Right hindlimb (tissue), 1 donor: ENCODE results near the gene BPIFB1.
A peak's percentile ranks its signal among the peaks of the same experiment; 100 is the strongest.

Experiments used
- DNase-seq: peaks from one replicate; pipeline ENCODE4 v3.0.0-alpha.2; 2018

Gene BPIFB1, protein sequence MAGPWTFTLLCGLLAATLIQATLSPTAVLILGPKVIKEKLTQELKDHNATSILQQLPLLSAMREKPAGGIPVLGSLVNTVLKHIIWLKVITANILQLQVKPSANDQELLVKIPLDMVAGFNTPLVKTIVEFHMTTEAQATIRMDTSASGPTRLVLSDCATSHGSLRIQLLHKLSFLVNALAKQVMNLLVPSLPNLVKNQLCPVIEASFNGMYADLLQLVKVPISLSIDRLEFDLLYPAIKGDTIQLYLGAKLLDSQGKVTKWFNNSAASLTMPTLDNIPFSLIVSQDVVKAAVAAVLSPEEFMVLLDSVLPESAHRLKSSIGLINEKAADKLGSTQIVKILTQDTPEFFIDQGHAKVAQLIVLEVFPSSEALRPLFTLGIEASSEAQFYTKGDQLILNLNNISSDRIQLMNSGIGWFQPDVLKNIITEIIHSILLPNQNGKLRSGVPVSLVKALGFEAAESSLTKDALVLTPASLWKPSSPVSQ

DNA sequence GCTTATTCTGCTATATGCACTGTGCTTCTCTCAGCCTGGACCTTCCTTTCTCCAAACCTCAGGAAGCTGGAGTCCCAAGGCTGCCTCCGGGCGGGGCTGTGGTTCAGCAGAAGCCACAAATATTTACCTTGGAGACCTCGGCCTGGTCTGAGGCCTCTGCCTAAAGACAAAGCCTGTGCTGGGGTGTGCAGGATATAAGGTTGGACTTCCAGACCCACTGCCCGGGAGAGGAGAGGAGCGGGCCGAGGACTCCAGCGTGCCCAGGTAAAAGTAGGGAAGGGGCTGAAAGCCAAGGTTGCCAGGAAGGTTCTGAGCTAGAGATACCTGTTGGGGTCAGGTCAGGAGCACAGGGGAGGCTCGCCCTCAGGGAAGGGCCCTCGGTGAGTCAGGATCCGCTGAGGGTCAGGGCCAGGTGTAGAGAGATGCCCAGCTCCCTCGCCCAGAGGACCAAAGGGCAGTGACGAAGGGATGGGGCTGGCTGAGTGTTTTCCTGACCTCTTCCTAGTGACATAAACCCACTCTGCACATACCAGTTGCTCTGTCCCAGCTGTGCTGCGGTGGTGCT lies at the start of gene BPIFB1:
TSS of gene BPIFB1 (plus strand) at position 224 of the 565 bp plus-strand sequence. CDS start 2,860 bp downstream, outside the sequence.
- no peak for DNase-seq

DNA sequence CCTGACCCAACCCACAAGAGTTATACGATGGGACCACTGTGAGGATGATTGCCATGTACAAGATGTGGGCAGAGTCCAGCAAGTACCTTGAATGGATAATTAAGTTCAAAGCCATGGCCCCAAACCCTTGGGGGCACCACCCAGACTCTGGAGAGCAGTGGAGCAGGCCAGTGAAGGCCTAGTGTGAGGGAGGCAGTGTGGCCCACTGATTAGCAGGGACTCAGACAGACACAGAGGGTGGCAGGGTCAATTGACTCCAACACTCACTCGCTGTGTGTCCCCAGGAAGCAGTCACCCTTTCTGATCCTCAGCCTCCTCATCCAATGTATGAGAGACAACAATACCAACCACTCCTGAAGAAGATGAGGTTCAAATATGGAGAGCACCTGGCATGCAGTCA lies 49.0 kb upstream of the BPIFB1 start:
- no peak for DNase-seq

DNA sequence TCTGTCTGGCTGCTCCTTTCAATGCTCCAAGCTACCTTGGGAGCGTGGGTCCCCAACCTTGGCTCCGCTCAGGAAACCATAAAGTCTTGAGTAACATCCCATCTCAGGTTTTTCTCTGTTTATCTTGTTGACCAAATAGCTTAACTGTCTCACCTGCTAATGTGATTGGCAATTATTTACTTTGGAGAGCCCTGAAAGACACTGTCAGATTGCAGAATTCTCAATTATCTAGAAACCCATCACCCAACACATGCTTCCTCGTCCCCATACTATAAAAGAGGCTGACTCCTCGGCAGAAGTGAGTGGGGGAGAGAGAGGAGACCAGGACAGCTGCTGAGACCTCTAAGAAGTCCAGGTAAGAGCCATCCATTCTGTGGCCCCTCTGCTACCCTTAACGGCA lies 47.3 kb upstream of the BPIFB1 start, which contains the start of gene BPIFA1:
TSS of gene BPIFA1 (plus strand) at position 301 of the 400 bp plus-strand sequence. CDS start 1,716 bp downstream, outside the sequence.
- no peak for DNase-seq

DNA sequence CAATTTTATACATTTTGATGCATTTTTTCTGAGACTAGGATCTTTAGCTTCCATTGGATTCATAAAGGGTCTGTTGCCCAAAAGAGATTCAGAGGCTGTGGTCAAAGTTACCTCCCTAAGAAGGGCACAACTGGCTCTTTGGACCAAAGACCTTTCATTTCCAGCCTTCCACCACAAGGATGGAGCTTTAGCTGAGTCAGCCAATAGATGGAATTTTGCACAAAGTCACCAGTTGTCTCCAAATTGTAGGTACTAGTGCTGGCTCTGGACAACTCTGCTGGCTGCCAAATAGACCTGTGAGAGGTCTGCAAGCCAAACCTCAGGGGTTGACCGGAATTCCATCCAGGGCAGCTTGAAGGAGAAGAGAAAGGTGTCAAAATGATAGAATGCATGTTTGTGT lies 46.7 kb upstream of the BPIFB1 start:
- no peak for DNase-seq

DNA sequence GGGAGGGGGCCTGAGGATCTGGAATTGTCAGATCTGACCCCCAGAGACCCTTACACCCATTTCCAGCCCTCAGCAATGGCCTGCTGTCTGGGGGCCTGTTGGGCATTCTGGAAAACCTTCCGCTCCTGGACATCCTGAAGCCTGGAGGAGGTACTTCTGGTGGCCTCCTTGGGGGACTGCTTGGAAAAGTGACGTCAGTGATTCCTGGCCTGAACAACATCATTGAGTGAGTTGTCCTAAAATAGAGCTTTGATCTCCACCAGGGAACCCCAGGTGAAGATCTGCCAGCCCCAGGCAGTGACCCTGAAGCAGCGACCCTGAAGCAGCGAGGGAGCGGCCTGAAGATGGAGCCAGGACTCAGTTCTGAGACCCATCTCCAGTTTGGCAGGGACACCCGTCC lies 45.0 kb upstream of the BPIFB1 start:
- no peak for DNase-seq

DNA sequence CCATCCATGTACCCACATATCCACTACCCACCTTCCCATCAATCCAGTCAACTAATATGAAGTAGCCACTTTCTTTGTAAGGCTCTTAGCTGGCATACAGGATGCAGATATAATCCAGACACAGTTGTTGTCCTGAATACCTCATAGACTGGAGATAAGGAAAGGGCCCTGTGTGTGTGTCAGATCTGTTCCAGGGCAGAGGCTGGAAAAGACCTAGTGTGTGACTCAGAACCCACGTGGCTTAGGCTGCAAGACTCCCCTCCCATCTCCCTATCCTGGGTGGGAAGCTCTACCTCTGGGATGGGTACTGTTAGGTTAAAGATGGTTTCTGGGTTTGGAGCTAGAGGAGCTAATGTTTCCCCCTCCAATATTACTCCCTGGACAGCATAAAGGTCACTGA lies 43.6 kb upstream of the BPIFB1 start:
- no peak for DNase-seq

DNA sequence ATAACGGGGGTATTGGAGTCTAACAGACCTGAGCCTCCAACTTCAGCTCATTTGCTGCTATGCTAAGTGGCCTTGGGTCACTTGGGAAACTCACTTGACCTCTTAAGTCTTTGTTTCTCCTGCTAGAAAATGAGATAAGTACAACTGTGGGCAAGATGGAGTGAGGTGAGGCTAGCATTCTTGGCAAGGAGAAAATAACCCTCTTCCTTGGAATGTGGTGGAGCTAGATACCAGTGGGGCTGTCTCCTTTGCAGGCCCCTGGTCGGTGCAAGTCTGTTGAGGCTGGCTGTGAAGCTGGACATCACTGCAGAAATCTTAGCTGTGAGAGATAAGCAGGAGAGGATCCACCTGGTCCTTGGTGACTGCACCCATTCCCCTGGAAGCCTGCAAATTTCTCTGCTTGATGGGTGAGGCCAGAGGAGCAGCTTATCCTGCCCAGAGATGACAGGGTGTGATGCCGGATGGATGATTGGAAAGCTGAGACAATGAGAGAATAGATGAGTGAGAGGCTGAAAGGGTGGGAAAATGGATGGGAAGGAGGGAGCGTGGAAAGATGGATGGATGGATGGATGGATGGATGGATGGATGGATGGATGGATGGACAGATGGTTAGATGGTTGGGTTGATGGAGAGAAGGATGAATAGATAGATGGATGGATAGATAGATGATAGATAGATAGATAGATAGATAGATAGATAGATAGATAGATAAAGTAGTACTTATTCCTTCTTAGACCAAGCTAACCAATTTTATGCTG lies 42.9 kb upstream of the BPIFB1 start:
- no peak for DNase-seq

DNA sequence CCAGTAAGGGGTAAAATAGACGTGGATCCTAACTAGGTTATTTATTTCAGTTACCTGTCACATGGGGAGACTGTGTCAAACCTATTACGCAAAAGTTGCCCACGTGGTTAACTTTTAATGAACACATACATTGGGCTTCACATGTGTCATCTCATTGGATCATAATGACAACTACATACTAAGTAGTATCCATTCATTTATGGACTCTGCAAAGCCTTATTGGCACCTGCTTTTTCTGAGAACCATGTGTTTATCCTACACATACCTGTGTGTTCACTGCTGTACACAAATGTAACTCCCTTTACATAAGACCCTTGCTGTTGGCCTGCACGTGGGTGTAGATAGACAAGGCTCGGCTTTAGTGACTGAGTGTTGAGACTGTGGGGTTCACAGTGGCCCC lies 42.1 kb upstream of the BPIFB1 start:
- no peak for DNase-seq

DNA sequence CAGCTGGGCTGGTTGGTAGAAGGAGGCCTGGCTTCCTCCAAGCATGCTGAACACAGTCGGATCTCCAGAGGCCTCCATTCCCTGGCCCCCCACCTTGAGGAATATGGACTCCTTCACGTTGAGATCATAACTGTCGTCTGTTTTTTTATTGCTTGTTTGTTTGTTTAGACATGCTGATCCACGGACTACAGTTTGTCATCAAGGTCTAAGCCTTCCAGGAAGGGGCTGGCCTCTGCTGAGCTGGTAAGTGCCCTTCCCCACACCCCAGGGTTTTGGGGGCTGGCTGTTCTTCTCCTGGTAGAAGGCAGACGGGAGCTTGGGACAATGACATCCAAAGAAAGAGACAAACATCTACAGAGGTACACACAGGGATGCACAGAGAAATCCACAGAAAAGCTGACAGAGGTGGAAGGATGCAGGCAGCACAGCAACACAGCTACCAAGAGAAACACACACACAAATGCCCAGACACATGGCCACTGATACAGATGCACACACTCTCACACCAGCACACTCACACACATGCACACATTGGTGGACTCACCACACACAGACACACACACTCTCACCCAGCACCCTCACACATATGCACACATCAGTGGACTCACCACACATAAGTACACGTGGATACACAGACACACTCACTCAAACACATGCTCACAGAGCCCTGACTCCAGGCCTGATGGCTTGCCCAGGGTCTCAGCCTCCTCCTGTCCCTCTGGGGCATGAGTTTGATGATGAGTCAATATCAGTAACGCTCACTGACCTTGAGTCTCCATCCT lies 40.5 kb upstream of the BPIFB1 start:
- no peak for DNase-seq

DNA sequence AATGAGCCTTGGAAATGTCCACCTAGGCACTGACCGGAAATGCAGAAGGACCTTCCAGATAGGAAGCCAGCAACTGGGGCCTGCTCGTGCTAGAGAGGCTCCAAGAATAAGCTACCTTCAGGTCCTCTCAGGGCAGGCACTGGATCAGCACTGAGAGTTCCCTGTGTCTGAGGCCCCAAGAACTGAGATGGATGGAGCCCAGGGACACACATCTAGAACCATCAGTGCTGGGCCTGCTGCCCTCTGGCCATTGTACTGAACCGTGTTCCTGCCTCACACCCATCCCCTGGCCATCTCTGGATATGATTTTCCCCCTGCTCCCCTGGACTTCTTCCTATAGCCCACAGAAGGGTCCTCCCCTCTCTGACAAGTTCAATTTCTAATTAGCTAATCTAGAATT lies 36.9 kb upstream of the BPIFB1 start:
- DNase-seq: no peak

DNA sequence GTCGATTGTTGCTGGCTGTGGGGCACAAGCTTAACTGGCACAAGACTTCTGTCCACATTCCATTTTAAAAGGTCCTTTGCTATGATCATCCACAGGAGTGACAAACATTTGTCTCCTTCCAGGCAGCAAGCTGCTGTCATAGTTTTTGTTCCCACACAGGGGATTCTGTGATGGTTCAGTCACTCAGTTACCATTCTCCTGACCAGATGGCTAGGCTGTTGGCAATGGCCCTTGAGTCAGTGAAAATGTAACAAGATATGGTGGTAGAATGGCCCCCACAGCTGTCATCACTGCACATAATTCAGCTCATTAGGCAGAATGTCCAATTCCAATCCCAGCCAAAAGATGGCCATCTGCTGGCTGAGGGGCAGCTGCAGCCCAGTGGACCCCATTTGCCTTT lies 33.6 kb upstream of the BPIFB1 start:
- DNase-seq: no peak

DNA sequence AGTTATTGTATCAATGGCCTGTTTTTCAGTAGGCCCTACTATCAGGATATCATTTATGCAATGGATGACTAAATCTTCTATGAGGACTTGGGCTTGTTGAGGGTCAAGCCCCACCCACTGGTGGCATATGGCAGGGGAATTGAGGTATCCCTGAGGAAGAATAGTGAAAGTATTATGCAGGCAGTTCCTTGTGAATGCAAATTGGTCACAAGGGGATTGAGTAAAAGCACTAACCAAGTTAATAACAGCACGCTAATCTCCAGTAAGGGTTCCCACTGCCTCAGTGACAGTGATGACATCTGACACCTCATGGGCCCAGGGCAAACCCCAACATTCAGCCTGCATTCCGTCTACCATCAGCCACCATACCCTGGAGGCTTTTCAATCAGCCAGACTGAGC lies 32.3 kb upstream of the BPIFB1 start:
- DNase-seq: no peak

DNA sequence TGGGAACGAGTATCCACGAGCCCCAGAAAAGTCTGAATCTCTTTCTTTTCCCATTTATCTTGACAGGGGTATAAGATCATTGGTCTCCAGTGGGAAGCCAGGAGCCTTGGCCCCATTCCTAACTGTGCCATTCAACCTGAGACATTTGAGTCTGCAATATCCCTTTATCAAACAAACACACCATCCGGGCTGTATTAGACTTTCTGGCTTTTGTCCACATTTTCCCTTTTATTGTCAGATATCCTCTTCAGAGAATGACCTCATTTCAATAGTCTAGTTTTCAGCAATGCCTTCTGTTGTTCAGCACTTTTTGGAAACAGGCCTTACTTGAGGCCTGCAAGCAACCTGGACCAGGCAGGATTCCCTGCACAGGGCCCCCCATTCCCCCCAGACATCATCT lies 31.5 kb upstream of the BPIFB1 start:
- DNase-seq: no peak

DNA sequence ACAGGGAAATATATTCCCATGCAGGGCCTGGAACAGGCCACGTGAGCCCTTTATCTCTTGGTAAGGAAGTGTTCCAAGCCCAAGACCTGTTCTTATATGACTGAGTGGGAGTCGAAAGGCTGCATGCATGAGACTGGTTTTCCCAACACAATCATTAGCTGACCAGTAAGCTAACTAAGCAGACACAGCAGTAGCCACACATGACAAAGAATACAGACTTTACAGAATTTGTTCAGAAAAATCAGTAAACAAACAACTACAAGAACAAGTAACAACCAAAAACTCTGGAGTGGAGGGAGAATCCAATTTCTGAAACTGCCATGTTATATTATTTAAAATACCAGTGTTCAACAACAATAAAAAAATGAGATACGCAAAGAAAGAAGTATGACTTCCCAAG lies 30.6 kb upstream of the BPIFB1 start:
- DNase-seq: no peak

DNA sequence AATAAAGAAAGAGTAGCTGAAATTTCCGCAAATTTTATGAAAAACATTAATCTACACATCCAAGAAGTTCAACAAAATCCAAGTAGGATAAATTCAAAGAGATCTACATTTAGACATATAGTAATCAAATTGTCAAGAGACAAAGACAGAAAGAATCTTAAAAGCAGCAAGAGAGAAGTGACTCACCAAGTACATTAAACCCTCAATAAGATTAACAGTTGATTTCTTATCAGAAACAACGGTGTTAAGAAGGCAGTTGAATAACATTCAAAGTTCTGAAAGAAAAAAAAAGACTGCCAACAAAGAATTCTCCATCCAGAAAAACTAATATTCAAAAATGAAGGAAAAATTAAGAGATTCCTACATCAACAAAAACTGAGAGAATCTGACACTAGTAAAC lies 28.0 kb upstream of the BPIFB1 start:
- DNase-seq: no peak

DNA sequence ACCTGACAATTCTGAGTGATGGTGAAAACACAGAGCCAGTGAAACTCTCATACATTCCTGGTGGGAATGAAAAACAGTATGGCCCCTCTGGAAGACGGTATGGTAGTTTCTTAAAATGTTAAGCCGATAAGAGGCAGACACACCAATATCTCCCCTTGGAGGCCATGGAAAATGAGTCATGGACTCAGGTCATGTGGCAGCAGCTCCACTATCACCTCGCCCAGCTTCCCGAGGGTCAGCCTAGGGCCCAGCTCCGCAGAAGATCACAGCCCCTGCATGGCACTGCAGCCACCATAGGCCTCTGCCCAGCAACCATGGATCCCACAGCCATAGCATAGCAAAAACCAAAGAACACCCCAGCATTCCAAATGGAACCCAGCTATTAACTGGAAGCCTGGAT lies 25.8 kb upstream of the BPIFB1 start:
- DNase-seq: no peak

DNA sequence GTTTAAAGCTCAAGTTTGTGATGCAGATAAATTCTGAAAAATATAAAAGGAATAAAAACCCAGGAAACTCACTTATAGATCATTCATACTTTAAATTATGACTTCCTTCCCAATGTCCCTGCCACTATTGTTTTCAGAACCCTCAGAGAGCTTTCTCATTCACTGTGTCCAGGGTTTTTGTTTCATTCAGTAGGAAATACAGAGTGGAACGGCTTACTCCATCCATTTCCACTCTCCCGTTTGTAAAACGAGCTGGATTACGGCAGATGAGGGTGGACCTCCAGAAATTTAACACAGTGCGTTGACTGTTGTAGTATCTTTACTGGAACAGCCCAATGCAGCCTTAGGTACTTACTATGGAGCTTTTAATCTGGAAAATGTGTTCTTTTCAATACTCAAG lies 23.6 kb upstream of the BPIFB1 start:
- no peak for DNase-seq

DNA sequence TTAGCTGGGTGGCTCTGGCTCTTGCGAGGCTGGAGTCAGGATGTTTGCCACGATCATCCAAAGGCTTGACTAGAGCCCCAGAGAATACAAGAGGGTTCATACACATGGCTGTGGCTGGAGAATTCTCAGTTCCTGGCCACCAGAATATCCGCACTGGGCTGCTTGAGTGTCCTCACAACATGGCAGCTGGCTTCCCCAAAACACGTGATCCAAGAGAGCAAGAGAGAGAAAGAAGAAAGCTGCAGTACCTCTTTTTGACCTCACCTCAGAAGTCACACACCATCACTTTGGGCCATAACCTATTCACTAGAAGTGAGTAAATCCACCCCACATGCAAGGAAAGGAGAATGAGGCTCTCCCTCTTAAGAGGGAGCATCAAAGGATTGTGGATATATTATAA lies 21.5 kb upstream of the BPIFB1 start:
- DNase-seq: no peak

DNA sequence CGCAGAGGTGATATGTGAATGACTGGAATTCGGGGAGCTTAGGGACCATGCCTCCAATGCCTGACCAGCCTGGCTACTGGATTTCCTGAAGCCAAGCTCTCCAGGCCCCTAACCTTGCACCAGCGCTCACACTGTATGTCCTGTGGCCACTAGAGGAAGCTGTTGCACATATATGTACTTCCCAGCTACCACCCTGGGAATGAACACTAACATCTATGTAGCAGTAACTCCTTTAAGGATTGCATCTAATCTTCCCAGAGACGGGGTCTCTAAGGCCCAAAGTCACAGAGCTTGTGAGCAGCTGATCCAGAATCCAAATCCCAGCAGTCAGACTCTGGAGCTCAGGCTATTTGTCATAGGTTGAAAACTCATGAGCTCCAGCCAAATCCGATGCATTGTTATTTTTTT lies 20.4 kb upstream of the BPIFB1 start:
- DNase-seq: peak; percentile 64

DNA sequence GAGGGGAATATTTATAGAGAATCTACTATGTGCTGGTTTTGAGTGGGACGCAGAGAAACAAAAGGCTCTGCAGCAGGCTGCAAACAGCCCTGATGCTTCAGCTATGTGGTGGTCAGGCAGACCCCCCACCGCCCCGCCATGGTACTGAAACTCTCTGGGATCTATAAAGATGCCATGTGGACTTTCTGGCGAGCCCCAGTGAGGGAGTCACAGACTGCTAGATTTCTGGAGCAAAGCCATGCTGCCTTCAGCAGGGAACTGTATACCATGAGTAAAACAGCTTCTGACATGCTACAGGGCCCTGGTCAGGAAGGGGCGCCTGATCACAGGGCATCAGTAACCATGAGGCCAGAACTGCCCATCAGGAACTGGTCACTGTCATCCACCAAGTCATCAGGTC lies 19.2 kb upstream of the BPIFB1 start:
- DNase-seq: no peak

DNA sequence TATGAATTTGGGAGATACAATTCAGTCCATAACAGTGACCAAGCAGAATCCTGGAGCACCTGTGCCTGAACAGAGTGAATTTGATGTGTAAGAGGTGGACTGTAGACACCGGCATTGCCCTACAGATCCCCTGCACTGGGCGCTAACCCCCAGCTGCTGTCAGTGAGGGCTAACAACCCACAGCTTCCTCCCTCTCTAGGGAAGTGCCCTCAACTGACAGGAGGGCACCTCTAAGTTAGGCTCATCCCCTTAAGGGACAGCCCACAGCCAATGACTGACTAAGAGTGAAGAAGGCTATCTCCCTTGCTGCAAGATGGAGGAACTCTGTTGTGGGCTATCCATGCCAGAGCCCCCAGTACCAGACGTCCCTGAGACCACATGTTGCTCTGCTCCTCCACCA lies 15.3 kb upstream of the BPIFB1 start:
- no peak for DNase-seq

DNA sequence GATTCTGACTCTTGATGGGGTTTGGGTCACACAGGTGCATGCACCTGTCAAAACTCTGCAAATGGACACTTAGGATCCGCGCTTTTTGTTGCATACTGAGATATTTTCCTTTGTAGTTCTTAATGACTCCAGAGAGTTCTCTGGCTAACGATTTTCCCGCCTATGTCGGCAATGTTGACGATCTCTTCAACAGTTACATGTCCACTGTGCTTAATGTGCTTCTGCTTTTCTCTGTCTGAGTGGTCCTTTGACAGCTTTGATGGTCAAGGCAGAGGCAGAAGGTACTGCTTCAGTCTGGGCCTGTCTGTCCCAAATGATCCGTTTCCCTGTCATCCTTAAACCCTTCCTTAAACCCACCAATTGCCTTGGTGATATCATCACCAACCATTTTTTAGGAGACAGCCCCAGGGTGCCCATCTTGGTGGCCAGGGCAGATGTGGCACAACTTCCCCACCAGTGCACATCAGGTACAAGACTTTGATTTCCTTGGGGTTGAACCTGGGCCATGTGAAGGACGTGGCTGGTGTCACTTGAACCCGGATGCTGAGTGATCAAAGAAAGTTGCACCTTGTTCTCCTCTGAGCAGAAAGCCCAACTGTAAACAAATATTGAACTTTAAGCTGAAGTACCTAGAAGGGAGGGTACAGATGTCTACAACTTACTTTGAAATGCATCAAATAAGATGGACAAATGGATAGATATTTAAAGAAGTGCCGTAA lies 10.7 kb upstream of the BPIFB1 start:
- DNase-seq: no peak
